CD4-positive, alpha-beta T cell (primary cell): ENCODE data around the gene MDM1. TPM values are rescaled to one million over a fixed set of nuclear protein-coding genes. Genes with fewer than 3 reads are reported as not detected.

ENCODE experiments used
- ATAC-seq: fragments of 200-7000 bp; cut with Tn5 transposase; one replicate; pipeline ENCODE4 v1.10.0; 2022; ENCODE audit warnings: mild to moderate bottlenecking; ENCODE audit not compliant: poor library complexity
- CTCF ChIA-PET: fragments of 350-600 bp; sonication (Branson Sonifier 250); formaldehyde crosslinking; loops from one replicate; lab custom pipeline; 2021; ENCODE audit warnings: antibody characterized with exemption, inconsistent platforms; lab: Charles Lee
- POLR2A ChIA-PET: fragments of 350-600 bp; sonication (Branson Sonifier 250); formaldehyde crosslinking; loops from one replicate; lab custom pipeline; 2021; ENCODE audit warnings: antibody characterized with exemption, inconsistent platforms; lab: Charles Lee
- DNase-seq, 14 experiments: peaks; one replicate each; pipeline ENCODE4 v3.0.0-alpha.2; 2013 to 2020; ENCODE audit warnings: mixed read lengths in 2 of 14
- H3K27ac ChIP-seq, 2 donors: one replicate each; pipeline versions ENCODE4 v1.5.1 to v1.7.0; 2013; ENCODE audit warnings: low read length in 2 of 2, low read depth in 1 of 2, mild to moderate bottlenecking in 1 of 2
- H3K27me3 ChIP-seq, 2 experiments: 1 replicate in 1 of 2; 2 replicates in 1 of 2; pipeline versions ENCODE4 v1.6.1 to v1.7.0; 2013; ENCODE audit warnings: low read length in 2 of 2, control low read depth in 1 of 2, mild to moderate bottlenecking in 1 of 2, moderate library complexity in 1 of 2; ENCODE audit not compliant: insufficient read depth in 2 of 2, control insufficient read depth in 1 of 2
- H3K36me3 ChIP-seq: one replicate; pipeline ENCODE4 v1.6.1; 2013; ENCODE audit warnings: low read length, control low read depth; ENCODE audit not compliant: insufficient read depth
- H3K4me1 ChIP-seq: one replicate; pipeline ENCODE4 v1.6.1; 2013; ENCODE audit warnings: low read length, control low read depth; ENCODE audit not compliant: insufficient read depth
- H3K4me3 ChIP-seq: one replicate; pipeline ENCODE4 v1.5.1; 2013; ENCODE audit warnings: mild to moderate bottlenecking, low read length, moderate library complexity
- H3K9me3 ChIP-seq, 2 experiments: 1 replicate in 1 of 2; 2 replicates in 1 of 2; pipeline versions ENCODE4 v1.6.1 to v1.7.0; 2013; ENCODE audit warnings: low read length in 2 of 2, mild to moderate bottlenecking in 2 of 2, control low read depth in 1 of 2, moderate library complexity in 1 of 2; ENCODE audit not compliant: control insufficient read depth in 1 of 2, insufficient read depth in 1 of 2
- H3K27ac Mint-ChIP-seq: one replicate; pipeline ENCODE4 v1.8.0; 2020; ENCODE audit warnings: mixed read lengths
- H3K27me3 Mint-ChIP-seq: one replicate; pipeline ENCODE4 v1.8.0; 2021; ENCODE audit warnings: mixed read lengths
- H3K36me3 Mint-ChIP-seq: one replicate; pipeline ENCODE4 v1.8.0; 2021; ENCODE audit warnings: low read depth, mixed read lengths
- H3K4me1 Mint-ChIP-seq: one replicate; pipeline ENCODE4 v1.8.0; 2021; ENCODE audit warnings: low read depth, mixed read lengths
- H3K4me3 Mint-ChIP-seq: one replicate; pipeline ENCODE4 v1.8.0; 2020; ENCODE audit warnings: mild to moderate bottlenecking, mixed read lengths
- H3K9me3 Mint-ChIP-seq: one replicate; pipeline ENCODE4 v1.8.0; 2020; ENCODE audit warnings: mixed read lengths
- CTCF ChIP-seq: fragments of 200-600 bp; IDR thresholded peaks from one replicate; pipeline ENCODE4 v1.8.0; 2022; ENCODE audit warnings: antibody characterized with exemption, mild to moderate bottlenecking
- intact Hi-C, 2 experiments: fragments of 100-400 bp; cut with DNase I in 1 of 2; cut with micrococcal nuclease in 1 of 2; formaldehyde crosslinking; loops; one replicate each; pipeline versions ENCODE4 v1.15.1 to v1.9.0; 2023 to 2025; cut with DNase I, micrococcal nuclease
- total RNA-seq, 174 experiments: library from RNA in 2 of 174; stranded (reverse) in 2 of 174; gene quantifications; one replicate each; pipeline ENCODE4 v1.2.3 and lab custom pipeline; 2021 to 2026

MDM1 gene
- total RNA-seq, 2 experiments from 2014 or later: 11.0 to 11.6 TPM

- Mint-ChIP-seq H3K27me3 (no peaks in the 10 kb centered on the region), H3K4me3 (no peak overlapping the region), H3K36me3 (no peaks in the 10 kb centered on the region), H3K27ac (no peak overlapping the region), H3K4me1 (no peaks in the 10 kb centered on the region), H3K9me3 (no peaks in the 10 kb centered on the region)
- ChIA-PET CTCF (no interaction called here), POLR2A (no interaction called here)
- no peak for TF ChIP-seq CTCF
- no peak overlapping the region for H3K27ac ChIP-seq
- no peaks in the 10 kb centered on the region for H3K27me3 ChIP-seq
- ATAC-seq (no peak), DNase-seq (no peak)
- H3K9me3 ChIP-seq: no peaks in the 10 kb centered on the region
- no peaks in the 10 kb centered on the region for H3K36me3 ChIP-seq
- no peak overlapping the region for H3K4me3 ChIP-seq
- intact Hi-C loops: loop anchor here in 1 of 2 experiments (10.0 kb wide), 1 partner anchor 453 kb away; the partner anchor contains the start of gene MDM2
- H3K4me1 ChIP-seq: no peaks in the 10 kb centered on the region
Observed at GRCh38 chr12:68352067-68352466, 19.9 kb upstream of the MDM1 start.

- Histone ChIP-seq H3K4me1 (peaks cover under 1% of the 10 kb centered on the region), H3K36me3 (no peaks in the 10 kb centered on the region), H3K4me3 (no peak overlapping the region), H3K27me3 (no peaks in the 10 kb centered on the region), H3K27ac (no peak overlapping the region), H3K9me3 (no peaks in the 10 kb centered on the region)
- Mint-ChIP-seq H3K9me3 (no peaks in the 10 kb centered on the region), H3K4me3 (no peak overlapping the region), H3K27me3 (no peaks in the 10 kb centered on the region), H3K36me3 (no peaks in the 10 kb centered on the region), H3K4me1 (peaks cover 4% of the 10 kb centered on the region), H3K27ac (no peak overlapping the region)
- DNase-seq (no peak), ATAC-seq (no peak)
- intact Hi-C loops: loop anchor here in 1 of 2 experiments (10.0 kb wide), 1 partner anchor 454 kb away; the partner anchor contains the start of gene MDM2
- POLR2A ChIA-PET: no interaction called here
- CTCF ChIA-PET: no interaction called here
- TF ChIP-seq CTCF: no peak
Observed at GRCh38 chr12:68350753-68351152, 18.6 kb upstream of the MDM1 start.

- no peaks in the 10 kb centered on the region for H3K36me3 Mint-ChIP-seq
- CTCF ChIA-PET: no interaction called here
- POLR2A ChIA-PET: no interaction called here
Observed at GRCh38 chr12:68349921-68350606, 17.9 kb upstream of the MDM1 start.

More at GRCh38 chr12:68349921-68350606, 17.9 kb upstream of the MDM1 start:
- Mint-ChIP-seq H3K27ac (no peak overlapping the region), H3K9me3 (no peaks in the 10 kb centered on the region), H3K4me1 (peaks cover 7% of the 10 kb centered on the region), H3K4me3 (no peak overlapping the region), H3K27me3 (no peaks in the 10 kb centered on the region)
- Histone ChIP-seq H3K36me3 (no peaks in the 10 kb centered on the region), H3K4me3 (no peak overlapping the region), H3K27me3 (no peaks in the 10 kb centered on the region), H3K27ac (no peak overlapping the region), H3K4me1 (peaks cover 4% of the 10 kb centered on the region), H3K9me3 (no peaks in the 10 kb centered on the region)
- ATAC-seq (no peak), DNase-seq (no peak)
- intact Hi-C loops: loop anchor here in 1 of 2 experiments (10.0 kb wide), 1 partner anchor 455 kb away; the partner anchor contains the start of gene MDM2
- no peak for TF ChIP-seq CTCF
